Measurements from ENCODE around the gene SRGN. TPM values are rescaled to one million over a fixed set of nuclear protein-coding genes. Genes with fewer than 3 reads are reported as not detected.

Gene SRGN
- total RNA-seq, 1 experiment from 2014 or later: 8.5 TPM

- ATAC-seq (no peak), DNase-seq (ENCODE audit: low read depth, low spot score) (no peak)
- no peak for TF ChIP-seq SIN3A (IDR thresholded peaks at IDR 0.05; ENCODE audit: borderline replicate concordance, insufficient read depth, low read depth, low read length)
- TF ChIP-seq POLR2AphosphoS5 (IDR thresholded peaks at IDR 0.05; ENCODE audit: low read depth, low read length): no peak
- TF ChIP-seq CTCF (IDR thresholded peaks at IDR 0.05): no peak
- no peak for TF ChIP-seq TCF7L2 (IDR thresholded peaks at IDR 0.05; ENCODE audit: low read depth, low read length)
- TF ChIP-seq REST (IDR thresholded peaks at IDR 0.05; ENCODE audit: insufficient read depth in 1 of 2, low read depth in 2 of 2, low read length in 1 of 2): no peak
- no peak overlapping the region for H3K27ac ChIP-seq (ENCODE audit: low read length)
- no peak overlapping the region for H3K4me3 ChIP-seq (ENCODE audit: low read depth in 2 of 2, low read length in 2 of 2)
- ChIA-PET POLR2A (no interaction called here), CTCF (no interaction called here)
- in situ Hi-C loops (cut with HindIII; ENCODE audit: low pct_unique_long_range_greater_than_20kb, low sequenced_read_pairs) (no loop called here), intact Hi-C loops (cut with micrococcal nuclease; ENCODE audit: unreplicated experiment) (no loop called here)
- H3K36me3 ChIP-seq (ENCODE audit: control insufficient read depth, insufficient read depth, low read length): no peaks in the 10 kb centered on the region
- no peaks in the 10 kb centered on the region for H3K4me1 ChIP-seq (ENCODE audit: control insufficient read depth, insufficient read depth, low read length)
- H3K9me3 ChIP-seq (ENCODE audit: control insufficient read depth, insufficient read depth, low read depth, low read length): no peaks in the 10 kb centered on the region
- no peaks in the 10 kb centered on the region for H3K27me3 ChIP-seq (ENCODE audit: control insufficient read depth, insufficient read depth, low read length)
- BruUV-seq (replicated peaks): no TSS peak
Measured at GRCh38 chr10:69107176-69107490, 19.2 kb downstream of the SRGN start.

- in situ Hi-C loops (cut with HindIII; ENCODE audit: low pct_unique_long_range_greater_than_20kb, low sequenced_read_pairs): no loop called here
- ATAC-seq (no peak), DNase-seq (ENCODE audit: low read depth, low spot score) (no peak)
- no TSS peak for BruUV-seq (replicated peaks)
- Histone ChIP-seq H3K36me3 (ENCODE audit: control insufficient read depth, insufficient read depth, low read length) (no peaks in the 10 kb centered on the region), H3K9me3 (ENCODE audit: control insufficient read depth, insufficient read depth, low read depth, low read length) (no peaks in the 10 kb centered on the region), H3K27ac (ENCODE audit: low read length) (no peak overlapping the region), H3K4me1 (ENCODE audit: control insufficient read depth, insufficient read depth, low read length) (no peaks in the 10 kb centered on the region), H3K4me3 (ENCODE audit: low read depth in 2 of 2, low read length in 2 of 2) (no peak overlapping the region), H3K27me3 (ENCODE audit: control insufficient read depth, insufficient read depth, low read length) (no peaks in the 10 kb centered on the region)
- CTCF ChIA-PET: no interaction called here
- intact Hi-C loops (cut with micrococcal nuclease; ENCODE audit: unreplicated experiment): no loop called here
- POLR2A ChIA-PET: no interaction called here
- TF ChIP-seq SIN3A (IDR thresholded peaks at IDR 0.05; ENCODE audit: borderline replicate concordance, insufficient read depth, low read depth, low read length) (no peak), REST (IDR thresholded peaks at IDR 0.05; ENCODE audit: insufficient read depth in 1 of 2, low read depth in 2 of 2, low read length in 1 of 2) (no peak)
Measured at GRCh38 chr10:69107699-69108098, 19.8 kb downstream of the SRGN start.
